NK-92 treated with Interleukin-12 subunit alpha and Interleukin-12 subunit beta, amount 100 ng/mL, for 24 hours (cell line): ENCODE results near the gene ZNF638.

ENCODE experiments used
- DNase-seq: peaks from one replicate; lab custom pipeline; 2025; lab: John Stamatoyannopoulos, UW

ZNF638 gene

GRCh38 chr2:71456617-71457016 is 125.0 kb downstream of the ZNF638 start:
- DNase-seq, result no peak

DNA sequence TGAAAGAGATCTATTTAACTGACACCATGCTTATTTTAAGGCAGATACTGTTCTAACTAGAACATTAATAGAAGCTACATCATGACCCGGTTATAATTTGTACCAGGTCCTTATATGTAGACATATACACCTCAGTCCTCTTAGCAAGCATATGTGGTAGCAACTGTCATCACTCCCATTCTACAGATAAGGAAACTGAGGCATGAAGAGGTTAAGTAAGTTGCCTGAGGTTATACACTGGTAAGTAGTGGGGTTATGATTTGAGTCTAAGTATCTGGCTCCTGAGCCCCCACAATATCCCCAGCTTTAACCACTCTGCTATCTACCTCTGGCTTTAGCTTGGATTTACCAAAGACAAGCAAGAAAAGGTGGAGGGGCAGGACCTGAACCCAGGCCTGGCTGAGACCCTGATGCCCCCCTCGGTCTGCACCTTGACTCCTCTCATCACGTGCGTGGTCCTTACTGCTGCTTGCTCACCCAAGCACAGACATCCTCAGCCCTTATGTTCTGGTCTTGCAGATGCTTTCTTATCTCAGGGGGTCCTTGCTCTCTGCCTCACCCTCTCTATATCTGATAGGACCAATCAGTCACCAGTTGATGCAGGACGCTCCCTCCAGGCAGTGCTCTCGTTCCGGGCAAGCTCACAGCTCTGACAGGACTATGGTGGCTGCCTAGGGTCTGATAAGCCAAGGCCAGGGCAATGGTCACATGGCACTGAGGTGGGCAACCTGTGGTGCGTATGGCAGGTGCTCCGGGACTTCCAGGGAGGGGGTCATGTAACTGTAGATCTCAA is 125.7 kb downstream of the ZNF638 start:
- no peak for DNase-seq

- DNase-seq, result no peak
Observed at GRCh38 chr2:71457923-71458322, 126.3 kb downstream of the ZNF638 start.

DNA sequence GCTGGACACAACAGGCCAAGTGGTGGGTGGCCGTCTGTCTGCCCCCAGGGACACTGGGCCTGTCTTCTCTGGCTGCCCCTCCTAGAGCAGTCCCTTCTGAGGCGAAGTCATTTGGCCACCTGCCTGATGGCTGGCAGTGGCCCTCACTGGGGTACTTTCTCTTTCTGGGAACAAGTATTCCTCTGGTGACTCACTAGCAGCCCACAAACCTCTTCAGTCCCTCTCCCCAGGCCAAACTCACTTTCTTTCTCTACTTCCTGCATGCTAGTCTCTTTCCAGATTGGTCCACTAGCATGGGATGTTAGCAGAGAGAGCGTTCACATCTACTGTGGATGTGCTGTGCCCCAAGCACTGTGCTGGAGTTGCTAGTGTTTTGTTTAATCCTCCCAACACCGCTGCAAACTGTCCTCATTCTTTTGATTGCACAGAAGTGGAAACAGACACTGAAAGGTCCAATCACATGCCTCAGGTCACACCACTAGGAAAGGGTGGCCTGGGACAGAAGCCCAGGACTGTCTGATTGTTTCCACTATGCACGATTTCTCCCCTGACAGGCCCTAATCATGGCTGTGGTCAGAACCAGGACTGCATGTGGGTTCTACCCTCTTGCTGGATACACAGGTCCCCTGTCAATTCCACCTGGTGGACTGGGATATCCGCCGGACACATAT is 127.0 kb downstream of the ZNF638 start:
- no peak for DNase-seq

DNA sequence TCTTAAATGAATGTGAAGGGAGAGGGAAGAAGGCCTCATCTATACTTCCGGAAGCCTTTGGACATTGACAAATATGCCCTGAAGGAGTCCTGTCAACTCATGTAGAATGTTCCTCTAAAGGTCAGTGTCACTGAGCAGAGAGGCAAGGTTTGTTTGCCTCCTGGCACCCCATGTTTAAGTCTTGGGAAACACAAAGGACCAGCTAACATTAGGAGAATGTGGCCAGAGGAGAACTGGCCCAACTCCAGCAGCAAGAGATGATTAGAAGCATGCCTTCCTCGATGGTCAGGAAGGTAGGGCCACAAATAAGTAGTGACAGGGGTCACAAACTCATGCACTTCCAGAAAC is 127.5 kb downstream of the ZNF638 start:
- DNase-seq, result no peak

- no peak for DNase-seq
Observed at GRCh38 chr2:71460056-71460455, 128.5 kb downstream of the ZNF638 start.

DNA sequence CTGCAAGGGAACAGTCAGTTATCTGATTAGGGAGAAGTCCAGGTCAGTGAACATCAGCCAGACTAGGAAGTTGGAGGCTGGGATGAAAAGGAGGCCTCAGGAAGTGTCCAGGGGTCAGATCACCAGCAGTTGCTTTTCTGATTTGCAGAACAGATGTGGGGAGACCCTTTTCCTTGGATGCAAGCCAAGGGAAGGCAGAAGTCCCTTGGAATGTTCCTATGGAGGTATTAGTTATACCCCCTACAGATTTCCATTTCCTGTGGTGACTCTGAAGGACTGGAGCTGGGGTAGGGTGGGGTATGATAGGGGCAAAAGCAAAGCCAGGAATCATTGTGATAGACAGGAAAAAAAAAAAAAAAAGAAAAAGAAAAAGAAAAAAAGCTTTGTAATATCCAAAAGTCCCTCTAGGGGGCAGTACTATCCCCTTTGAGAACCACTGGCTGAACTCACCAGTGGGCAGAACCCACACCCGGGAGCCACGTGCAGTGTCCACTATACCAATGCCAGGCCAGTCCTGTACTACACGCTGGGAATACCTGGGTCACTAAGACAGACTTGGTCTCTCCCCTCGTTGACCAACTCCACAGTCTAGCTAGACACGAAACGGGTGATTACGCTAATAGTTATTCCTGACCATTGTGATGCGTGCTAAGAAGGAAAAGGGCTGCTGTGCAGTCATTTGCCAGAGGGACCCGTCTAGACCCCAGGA is 129.2 kb downstream of the ZNF638 start:
- no peak for DNase-seq

DNA sequence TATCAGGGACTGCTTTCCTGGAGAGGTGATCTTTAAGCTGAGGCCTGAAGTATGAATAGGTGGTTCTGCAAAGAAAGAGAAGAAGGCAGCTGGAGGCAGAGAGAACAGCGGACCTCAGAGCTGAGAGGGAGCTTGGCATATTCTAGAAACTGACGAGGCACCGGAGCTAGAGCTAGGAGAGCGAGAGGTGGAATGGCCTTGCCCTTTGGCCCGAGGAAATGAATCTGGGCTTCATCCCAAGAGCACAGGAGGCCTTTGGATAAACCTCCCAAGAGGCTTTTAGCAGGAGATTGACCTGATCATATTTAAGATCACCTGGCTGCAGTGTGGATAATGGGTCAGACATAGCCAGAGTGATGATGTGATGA is 129.7 kb downstream of the ZNF638 start:
- DNase-seq, result no peak

DNA sequence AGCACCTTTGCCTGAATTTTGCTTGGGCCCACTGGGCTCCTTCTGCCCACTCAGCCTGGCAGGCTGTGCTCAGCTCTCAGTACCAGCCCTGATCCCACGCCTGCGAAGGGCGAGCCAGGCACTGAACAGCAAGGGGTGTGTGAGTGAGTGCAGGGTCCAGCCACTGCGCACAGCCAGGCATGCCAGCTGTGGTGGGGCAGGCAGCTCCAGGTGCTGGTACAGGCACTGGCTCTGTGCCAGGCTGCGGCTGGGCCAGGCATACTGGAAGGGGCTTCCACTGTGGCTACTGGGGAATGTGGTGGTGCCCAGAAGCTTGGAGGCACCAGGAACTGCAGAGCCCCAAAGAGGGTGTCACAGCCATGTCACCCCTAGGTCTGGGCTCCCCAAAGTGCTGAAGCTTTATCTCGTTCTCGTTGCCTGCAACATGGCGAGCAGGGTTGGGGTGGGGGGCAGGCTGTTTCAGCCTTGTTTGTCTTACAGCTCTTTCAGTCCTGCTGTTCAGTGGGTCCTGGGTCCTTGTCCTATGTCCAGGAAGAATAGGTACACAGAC is 130.5 kb downstream of the ZNF638 start:
- no peak for DNase-seq

DNA sequence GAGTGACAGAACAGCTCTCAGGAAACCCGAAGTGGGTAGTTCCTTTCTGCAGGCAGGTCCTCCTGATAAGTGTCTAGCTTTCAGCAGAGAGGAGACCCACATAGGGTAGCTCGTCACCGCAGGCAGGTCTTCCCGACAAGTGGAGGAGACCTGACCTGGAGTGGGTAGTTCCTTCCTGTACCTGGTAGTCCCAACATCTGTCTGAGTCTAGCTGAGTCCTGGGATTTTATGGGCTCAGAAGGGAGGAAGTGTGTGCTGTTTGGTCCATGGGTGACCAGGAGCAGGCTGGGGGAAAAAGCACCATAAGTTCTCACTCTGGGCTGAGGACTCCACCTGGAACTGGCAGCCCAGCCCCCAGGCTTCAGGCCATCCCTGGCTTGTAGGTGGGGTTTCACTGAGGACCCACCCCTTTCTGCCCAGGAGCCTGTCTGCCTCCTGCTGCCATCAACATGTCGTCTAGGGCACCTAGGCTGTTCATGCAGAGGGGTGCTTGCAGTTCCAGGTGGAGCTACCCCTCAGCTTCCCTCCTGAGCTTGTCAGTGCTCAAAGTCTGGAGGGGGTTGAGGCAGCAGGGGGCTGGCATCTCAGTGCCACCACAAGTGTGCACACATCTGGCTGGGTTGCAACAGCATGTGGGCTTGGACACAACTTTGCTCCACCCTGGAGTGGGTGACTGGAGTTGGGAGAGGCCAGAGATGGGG is 131.2 kb downstream of the ZNF638 start:
- no peak for DNase-seq

DNA sequence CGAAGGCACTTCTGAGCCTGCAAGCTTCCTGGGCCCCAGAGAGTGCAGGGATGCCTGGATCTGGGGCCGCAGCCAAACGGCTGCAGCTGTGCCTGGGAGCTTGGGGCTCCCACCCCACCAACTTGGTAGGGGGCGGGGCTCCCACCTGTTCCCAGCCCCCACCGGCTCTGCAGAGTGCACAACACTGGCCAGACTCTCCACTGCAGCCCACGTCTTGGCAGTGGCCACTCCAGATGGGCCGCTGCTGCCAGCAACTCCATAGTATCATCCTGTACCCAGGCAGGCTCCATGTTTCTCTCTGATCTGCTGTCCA is 131.7 kb downstream of the ZNF638 start:
- DNase-seq, result no peak

DNA sequence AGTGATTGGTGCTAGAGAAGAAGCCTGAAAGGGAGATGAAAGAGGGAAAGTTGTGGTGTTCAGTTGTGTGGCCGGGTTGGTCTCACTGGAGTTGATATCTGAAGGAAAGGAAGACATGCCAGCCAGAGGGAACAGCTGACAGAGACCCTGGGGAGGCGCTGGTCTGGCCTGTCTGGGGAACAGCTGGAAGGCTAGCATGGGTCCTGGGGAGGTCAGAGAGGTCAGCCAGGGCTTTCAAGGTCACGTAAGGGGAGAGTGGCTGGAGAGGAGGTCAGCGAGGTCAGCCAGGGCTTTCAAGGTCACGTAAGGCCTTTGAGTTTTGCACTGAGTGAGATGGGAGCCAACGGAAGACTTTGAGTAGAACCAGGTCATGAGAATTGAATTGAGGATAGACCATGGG is 132.8 kb downstream of the ZNF638 start:
- DNase-seq, result no peak

GRCh38 chr2:71465356-71465755 is 133.8 kb downstream of the ZNF638 start:
- no peak for DNase-seq

DNA sequence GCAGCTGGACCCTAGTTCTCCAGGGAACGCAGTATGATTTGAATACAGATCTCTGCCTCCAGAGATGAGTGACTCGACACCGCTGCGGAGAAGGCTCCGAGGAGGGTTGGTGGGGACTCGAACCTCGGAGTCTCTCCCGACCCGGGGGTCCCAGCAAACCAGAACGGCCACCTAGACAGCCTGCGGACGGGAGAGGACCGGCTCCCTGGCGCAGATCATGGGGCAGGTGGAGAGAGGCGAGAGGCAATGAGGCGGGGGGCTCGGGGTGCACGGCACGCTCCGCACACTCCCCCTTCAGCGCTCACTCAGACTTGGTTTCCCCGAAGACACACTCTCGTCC is 134.3 kb downstream of the ZNF638 start:
- DNase-seq, result no peak

GRCh38 chr2:71466301-71467179 is 135.0 kb downstream of the ZNF638 start:
- no peak for DNase-seq

DNA sequence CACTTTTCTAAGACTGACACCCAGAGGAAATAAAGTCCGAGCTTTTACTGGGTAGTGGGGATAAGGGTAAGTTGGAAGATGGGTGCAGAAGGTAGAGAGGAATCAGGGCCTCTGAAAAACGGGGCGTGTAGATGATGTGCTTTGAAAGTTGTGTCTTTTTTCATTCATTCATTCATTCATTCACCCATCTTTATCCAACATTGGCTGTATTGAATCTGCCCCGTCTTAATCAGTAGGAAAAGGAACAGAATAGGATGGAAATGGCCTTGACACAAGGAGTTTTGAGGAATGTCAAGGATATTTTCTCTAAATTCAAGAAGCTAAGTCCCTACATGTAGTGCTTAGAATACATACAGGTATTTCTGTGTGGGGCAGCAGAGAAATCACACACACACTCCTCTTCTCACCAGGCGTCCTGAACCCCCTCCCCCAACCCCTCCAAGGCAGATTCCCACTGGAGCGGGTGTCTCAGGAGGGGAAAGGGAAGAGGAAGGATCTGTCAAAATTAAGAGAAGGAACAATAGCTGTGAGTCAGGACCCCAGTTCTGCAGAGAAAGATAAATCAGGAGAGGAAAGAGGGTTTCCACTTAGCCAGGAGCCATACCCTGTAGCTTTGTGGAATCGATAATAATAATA is 135.7 kb downstream of the ZNF638 start:
- no peak for DNase-seq

GRCh38 chr2:71468279-71469015 is 136.9 kb downstream of the ZNF638 start:
- DNase-seq, result no peak

DNA sequence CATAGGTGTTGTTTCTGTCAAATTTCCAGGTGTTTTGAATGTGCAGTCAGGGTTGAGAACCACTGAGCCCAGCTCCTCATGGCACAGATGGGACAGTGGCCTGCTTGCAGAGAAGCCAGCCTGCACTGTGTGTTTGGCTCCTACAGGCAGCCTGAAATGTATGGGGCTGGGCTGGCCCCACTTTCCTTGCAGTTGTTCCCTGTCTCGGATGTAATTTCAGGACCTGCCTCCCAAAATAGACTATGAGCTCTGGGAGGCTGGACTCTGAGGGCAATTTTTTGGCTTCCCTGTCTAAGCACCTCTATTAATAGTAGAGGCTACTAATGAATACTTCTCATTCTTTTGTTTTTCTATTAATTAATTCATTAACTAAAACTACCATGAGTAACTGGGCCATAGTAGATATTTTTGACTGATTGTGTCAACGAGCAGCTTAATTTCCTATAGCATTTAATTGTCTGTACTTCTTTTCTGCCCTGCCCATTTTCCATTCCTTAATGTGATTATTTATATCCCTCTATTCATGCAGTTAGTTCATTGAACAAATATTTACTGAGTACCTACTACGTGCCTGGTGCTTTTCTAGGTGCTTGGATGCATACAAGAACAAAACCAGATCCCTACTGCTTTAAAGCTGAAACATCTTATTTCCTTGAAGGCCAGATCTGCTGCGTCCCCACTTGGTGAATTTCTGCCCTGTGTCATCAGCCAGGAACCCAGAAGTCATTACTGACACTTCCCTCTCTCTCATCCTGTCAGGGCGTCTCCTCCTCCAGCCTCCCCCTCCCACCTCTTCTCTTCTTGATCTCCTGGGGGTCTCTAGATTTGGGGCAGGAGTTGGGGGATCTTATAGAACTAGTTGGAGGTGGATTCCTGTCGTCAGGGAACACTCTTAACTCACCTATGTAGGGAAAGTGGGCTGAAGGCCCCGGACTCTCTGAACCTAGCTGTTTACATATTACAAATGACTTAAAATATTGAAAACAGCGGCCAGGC is 138.1 kb downstream of the ZNF638 start:
- DNase-seq, result no peak

DNA sequence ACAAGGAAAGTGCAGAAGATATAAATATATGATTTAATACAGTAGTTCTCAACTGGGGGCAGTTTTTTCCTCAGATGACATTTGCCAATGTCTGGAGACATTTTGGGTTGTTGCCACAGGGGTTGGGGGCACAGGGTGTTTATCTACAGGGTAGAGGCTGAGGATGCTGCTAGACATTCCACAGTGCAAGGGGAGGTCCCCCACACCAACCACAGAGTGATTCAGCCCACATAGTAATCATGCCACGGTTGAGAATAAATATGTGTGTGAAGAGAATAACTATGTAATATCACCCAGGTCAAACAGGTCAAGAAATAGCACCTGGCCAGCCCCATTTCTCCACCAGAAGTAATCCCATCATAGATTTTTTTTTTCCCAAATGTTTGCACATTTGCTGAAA is 139.7 kb downstream of the ZNF638 start:
- DNase-seq, result peak; percentile 47
